ENCODE data around the gene ELFN1. TPM values are rescaled to one million over a fixed set of nuclear protein-coding genes. Genes with fewer than 3 reads are reported as not detected.

Gene ELFN1
- total and polyA plus RNA-seq, 2 donors from 2014 or later, result 3.5 to 3.8 TPM

DNA sequence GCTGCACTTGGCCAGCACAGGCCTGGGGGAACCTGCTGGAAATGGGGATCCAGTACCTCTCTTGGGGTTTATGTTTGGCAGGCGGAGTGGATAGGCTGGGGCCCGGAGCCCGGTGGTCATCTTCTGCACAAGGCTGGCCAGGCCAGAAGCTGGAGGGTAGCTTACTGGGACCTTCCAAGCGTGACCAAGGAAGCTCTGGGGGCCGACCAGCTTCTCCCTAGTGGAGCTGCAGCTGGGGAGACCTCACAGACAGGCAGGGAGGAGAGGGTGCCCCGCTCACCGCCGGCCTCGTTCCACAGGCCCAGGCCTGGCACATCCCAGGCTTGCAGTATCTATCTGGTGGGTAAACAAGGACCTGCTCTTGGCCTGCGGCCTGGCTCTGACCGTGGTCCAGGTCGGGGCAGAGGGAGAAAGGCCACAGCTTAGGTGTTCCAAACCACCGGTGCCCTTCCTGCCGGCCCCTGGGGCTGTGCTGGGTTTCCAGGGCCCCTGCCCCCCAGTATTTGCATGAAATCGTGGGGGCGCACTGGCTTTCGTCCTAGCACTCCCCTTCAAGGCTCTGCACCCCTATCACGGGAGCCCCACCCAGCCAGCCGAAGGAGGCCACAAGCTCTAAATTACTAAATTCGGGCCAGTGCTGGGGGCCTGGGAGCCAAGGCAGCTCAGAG, 1.5 kb upstream of the ELFN1 start:
- intact Hi-C loops (cut with DNase I), result no loop called here
- Histone ChIP-seq H3K36me3 (ENCODE audit: control insufficient read depth in 2 of 3, insufficient read depth in 3 of 3, low read length in 3 of 3) (no peaks in the 10 kb centered on the region), H3K27ac (ENCODE audit: low read depth in 2 of 2, low read length in 2 of 2) (no peak overlapping the region), H3K9me3 (ENCODE audit: control insufficient read depth in 2 of 3, insufficient read depth in 1 of 3, low read length in 3 of 3) (no peaks in the 10 kb centered on the region), H3K4me3 (ENCODE audit: low read length in 3 of 3) (no peak overlapping the region), H3K4me1 (ENCODE audit: control insufficient read depth in 2 of 3, insufficient read depth in 2 of 3, low read depth in 1 of 3, low read length in 3 of 3) (peaks cover 0 to 10% (median 0%) of the 10 kb centered on the region in 3 donors), H3K9ac (ENCODE audit: low read length in 3 of 3) (no peak overlapping the region), H3K27me3 (ENCODE audit: control insufficient read depth, insufficient read depth, low read length) (no peaks in the 10 kb centered on the region)
- DNase-seq (peak in 3 of 5 donors; percentile 18 to 75 (median 64)), FAIRE-seq (no peak)
- TF ChIP-seq, protein P1, sequence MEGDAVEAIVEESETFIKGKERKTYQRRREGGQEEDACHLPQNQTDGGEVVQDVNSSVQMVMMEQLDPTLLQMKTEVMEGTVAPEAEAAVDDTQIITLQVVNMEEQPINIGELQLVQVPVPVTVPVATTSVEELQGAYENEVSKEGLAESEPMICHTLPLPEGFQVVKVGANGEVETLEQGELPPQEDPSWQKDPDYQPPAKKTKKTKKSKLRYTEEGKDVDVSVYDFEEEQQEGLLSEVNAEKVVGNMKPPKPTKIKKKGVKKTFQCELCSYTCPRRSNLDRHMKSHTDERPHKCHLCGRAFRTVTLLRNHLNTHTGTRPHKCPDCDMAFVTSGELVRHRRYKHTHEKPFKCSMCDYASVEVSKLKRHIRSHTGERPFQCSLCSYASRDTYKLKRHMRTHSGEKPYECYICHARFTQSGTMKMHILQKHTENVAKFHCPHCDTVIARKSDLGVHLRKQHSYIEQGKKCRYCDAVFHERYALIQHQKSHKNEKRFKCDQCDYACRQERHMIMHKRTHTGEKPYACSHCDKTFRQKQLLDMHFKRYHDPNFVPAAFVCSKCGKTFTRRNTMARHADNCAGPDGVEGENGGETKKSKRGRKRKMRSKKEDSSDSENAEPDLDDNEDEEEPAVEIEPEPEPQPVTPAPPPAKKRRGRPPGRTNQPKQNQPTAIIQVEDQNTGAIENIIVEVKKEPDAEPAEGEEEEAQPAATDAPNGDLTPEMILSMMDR (IDR thresholded peaks at IDR 0.05; ENCODE audit: borderline replicate concordance, extremely low read depth, insufficient read depth), result no peak

DNA sequence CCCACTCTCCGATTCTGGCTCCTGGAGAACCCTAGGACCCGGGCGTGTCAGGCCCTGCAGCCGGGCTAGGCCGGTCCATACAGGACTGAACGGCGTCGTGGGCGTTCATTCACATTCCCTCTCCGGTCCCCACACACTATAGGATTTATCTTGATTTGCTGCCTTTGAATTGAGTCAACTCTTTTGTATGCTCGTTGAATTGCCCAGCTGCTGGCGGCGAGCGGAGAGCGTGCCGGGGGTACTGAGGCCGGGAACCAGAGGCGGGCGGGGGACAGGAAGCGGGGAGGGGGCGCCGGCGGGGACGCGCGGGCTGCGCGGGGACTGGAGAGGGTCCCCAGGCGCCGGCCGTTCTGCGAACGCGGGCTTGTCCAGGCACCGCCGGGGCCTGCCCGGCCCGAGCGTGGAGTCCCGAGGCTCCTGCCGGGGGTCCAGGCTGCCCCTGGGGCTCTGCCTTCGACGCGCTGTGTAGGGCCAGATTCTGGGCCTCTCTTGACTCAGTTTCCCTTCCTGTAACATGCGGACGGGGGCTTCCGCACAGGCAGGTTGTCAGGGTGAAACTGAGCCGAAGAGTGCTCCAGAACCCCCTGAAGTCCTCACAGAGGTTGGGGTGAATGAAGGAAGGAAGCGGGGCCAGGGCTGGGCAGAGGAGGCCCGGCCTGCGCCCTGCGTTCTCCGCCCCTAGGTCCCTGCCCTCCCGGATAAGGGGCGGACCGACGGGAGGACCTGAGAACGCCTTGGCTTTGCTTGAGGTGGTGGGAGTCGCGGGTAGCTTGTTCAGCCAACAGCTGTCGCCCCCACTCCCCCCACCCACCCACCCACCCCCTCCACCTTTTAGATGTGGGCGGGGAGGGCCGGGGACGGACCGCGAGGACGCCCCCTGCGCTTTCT, 769 bp upstream of the ELFN1 start:
- Histone ChIP-seq H3K9me3 (ENCODE audit: control insufficient read depth in 2 of 3, insufficient read depth in 1 of 3, low read length in 3 of 3) (no peaks in the 10 kb centered on the region), H3K27me3 (ENCODE audit: control insufficient read depth, insufficient read depth, low read length) (no peaks in the 10 kb centered on the region), H3K4me1 (ENCODE audit: control insufficient read depth in 2 of 3, insufficient read depth in 2 of 3, low read depth in 1 of 3, low read length in 3 of 3) (peaks cover 0 to 7% (median 0%) of the 10 kb centered on the region in 3 donors), H3K9ac (ENCODE audit: low read length in 3 of 3) (no peak overlapping the region), H3K27ac (ENCODE audit: low read depth in 2 of 2, low read length in 2 of 2) (no peak overlapping the region), H3K4me3 (ENCODE audit: low read length in 3 of 3) (no peak overlapping the region), H3K36me3 (ENCODE audit: control insufficient read depth in 2 of 3, insufficient read depth in 3 of 3, low read length in 3 of 3) (no peaks in the 10 kb centered on the region)
- no peak for FAIRE-seq
- TF ChIP-seq, protein P1 (IDR thresholded peaks at IDR 0.05; ENCODE audit: borderline replicate concordance, extremely low read depth, insufficient read depth), result no peak
- intact Hi-C loops (cut with DNase I), result no loop called here
- peak; percentile 39 to 72 (median 64) for DNase-seq

DNA sequence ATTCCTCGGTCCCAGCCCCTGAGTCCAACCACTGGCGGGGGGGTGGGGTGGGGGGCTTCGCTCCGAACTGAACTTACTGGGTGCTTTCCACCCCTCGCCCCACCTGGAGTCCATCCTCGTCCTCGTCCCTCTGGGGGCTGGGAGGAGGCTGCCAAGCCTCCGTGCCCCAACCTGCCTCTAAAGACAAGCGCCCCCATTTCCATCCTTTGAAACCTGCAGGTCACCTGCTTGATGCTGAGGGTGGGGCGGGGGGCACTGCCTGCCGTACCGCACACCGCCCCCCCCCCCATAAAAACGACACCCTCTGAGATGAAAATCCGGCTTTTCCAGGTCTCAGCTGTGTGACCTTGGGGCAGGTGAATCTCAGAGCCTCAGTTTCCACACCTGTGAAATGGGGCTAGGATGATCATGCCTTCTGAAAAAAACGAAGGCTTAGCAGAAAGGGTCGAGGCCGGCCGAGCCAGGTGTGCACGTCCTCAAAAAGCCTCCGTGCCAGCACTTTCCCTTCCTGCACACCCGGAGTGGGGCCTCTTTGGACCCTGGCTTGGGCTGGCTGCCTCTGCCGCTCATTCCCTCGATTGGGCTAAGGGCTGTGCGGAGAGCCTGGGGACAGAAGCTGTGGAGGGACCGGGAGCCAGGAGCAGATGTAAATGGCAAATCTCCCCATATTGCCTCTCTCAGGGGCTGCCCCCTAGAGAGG, 967 bp downstream of the ELFN1 start:
- intact Hi-C loops (cut with DNase I), result no loop called here
- Histone ChIP-seq H3K36me3 (ENCODE audit: control insufficient read depth in 2 of 3, insufficient read depth in 3 of 3, low read length in 3 of 3) (no peaks in the 10 kb centered on the region), H3K4me1 (ENCODE audit: control insufficient read depth in 2 of 3, insufficient read depth in 2 of 3, low read depth in 1 of 3, low read length in 3 of 3) (peaks cover 0 to 6% (median 0%) of the 10 kb centered on the region in 3 donors), H3K27me3 (ENCODE audit: control insufficient read depth, insufficient read depth, low read length) (no peaks in the 10 kb centered on the region), H3K9ac (ENCODE audit: low read length in 3 of 3) (no peak overlapping the region), H3K4me3 (ENCODE audit: low read length in 3 of 3) (no peak overlapping the region), H3K9me3 (ENCODE audit: control insufficient read depth in 2 of 3, insufficient read depth in 1 of 3, low read length in 3 of 3) (no peaks in the 10 kb centered on the region), H3K27ac (ENCODE audit: low read depth in 2 of 2, low read length in 2 of 2) (no peak overlapping the region)
- DNase-seq, result peak in 1 of 5 donors; percentile 79
- no peak for FAIRE-seq
- TF ChIP-seq, protein P1 (IDR thresholded peaks at IDR 0.05; ENCODE audit: borderline replicate concordance, extremely low read depth, insufficient read depth), result no peak

Data from kidney (tissue), 14 donors.